IMR-90 (cell line): ENCODE results near the gene BOLL.
"Not testable (repeated sequence)": the region's sequence is repeated elsewhere in the genome, so short reads cannot be mapped to it uniquely, and the experiment has no call there.

Experiments
- CEBPB ChIP-seq: IDR thresholded peaks from 2 replicates; pipeline ENCODE4 v1.6.1; 2012; ENCODE audit warnings: low read depth, low read length, improper control_type of control experiment
- POLR2A ChIP-seq: IDR thresholded peaks from 2 replicates; pipeline ENCODE4 v1.6.1; 2012; ENCODE audit warnings: mild to moderate bottlenecking, low read depth, low read length
- RAD21 ChIP-seq: IDR thresholded peaks from 2 replicates; pipeline ENCODE4 v1.6.1; 2012; ENCODE audit warnings: low read length, improper control_type of control experiment
- SMC3 ChIP-seq: fragments of 150-350 bp; IDR thresholded peaks from 2 replicates; pipeline ENCODE4 v1.6.1; 2016; ENCODE audit warnings: low read depth, mild to moderate bottlenecking, antibody characterized with exemption, low read length, moderate library complexity
- TF ChIP-seq, protein P1 (sequence below): conservative IDR thresholded peaks from 2 replicates; pipeline ENCODE4 v1.5.1; 2012; ENCODE audit warnings: mild to moderate bottlenecking, low read depth, low read length, improper control_type of control experiment

DNA sequence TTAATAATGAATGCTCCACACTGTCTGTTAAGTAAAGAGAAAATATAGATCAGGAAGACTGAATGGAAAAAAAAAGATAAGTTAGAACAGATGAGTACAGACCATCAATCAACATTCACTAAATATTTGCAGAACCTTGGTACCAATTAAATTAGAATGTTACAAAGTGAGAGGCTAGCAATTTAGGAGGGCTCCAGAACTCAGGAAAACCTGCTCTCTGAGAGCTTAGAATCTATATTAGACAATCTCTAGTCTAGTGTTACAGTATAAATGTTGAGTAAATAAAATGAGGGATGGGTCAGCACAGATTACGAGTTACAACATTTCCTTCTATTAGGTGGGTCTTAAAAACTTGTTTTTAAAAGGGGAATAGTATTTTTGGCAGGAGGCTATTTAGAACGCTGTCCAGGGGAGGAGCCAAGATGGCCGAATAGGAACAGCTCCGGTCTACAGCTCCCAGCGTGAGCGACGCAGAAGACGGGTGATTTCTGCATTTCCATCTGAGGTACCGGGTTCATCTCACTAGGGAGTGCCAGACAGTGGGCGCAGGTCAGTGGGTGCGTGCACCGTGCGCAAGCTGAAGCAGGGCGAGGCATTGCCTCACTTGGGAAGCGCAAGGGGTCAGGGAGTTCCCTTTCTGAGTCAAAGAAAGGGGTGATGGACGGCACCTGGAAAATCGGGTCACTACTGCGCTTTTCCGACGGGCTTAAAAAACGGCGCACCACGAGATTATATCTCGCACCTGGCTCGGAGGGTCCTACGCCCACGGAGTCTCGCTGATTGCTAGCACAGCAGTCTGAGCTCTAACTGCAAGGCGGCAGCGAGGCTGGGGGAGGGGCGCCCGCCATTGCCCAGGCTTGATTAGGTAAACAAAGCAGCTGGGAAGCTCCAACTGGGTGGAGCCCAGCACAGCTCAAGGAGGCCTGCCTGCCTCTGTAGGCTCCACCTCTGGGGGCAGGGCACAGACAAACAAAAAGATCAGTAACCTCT, 56.3 kb downstream of the BOLL start:
- TF ChIP-seq, protein P1, sequence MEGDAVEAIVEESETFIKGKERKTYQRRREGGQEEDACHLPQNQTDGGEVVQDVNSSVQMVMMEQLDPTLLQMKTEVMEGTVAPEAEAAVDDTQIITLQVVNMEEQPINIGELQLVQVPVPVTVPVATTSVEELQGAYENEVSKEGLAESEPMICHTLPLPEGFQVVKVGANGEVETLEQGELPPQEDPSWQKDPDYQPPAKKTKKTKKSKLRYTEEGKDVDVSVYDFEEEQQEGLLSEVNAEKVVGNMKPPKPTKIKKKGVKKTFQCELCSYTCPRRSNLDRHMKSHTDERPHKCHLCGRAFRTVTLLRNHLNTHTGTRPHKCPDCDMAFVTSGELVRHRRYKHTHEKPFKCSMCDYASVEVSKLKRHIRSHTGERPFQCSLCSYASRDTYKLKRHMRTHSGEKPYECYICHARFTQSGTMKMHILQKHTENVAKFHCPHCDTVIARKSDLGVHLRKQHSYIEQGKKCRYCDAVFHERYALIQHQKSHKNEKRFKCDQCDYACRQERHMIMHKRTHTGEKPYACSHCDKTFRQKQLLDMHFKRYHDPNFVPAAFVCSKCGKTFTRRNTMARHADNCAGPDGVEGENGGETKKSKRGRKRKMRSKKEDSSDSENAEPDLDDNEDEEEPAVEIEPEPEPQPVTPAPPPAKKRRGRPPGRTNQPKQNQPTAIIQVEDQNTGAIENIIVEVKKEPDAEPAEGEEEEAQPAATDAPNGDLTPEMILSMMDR: not testable (repeated sequence)
- TF ChIP-seq SMC3, CEBPB, POLR2A, RAD21: not testable (repeated sequence)
